HG03060 (cell line): ENCODE data around the gene TTYH2.

Source experiments
- ATAC-seq: cut with Tn5 transposase; IDR thresholded peaks from one replicate; pipeline ENCODE4 v1.9.1; 2021; ENCODE audit warnings: low read depth, moderate number of reproducible peaks; ENCODE audit not compliant: unreplicated experiment

TTYH2 gene

DNA sequence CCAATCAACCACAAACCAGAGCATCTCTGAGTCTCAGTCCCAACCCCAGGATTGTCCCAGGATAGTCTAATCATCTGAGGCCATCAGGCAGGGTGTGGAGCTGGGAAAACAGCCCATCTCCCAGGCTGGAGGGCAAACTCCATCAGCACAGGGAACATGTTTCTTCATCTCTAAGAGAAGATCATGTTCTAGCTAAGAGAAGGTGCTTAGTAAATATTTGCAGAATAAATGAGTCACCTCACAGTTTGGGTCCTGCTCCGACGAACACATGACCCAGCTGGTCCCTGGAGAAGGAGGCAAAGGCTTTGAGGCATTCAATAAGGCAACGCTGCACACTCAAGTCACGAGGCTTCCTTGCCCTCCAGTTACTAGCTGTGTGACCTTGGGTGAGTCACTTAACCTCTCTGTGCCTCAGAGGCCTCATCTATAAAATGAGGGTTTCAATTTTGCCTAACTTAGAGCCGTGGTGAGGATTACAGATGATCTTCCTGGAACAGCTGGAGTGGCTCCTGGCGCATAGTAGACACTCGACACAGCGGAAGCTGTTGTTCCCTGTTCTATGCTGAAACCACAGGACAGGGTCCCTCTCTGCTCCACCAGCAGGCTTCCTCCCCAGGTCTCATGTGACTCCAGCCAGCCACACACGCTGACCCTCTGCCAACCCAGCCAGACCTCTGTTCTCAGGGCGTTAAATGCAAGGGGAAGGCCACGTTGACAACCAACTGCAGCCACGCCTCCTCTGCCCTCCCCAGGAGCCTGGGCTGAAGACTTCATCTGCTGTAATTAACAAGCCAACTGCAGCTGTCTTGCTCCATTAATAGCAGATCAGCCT is 20.2 kb upstream of the TTYH2 start:
- ATAC-seq = no peak

DNA sequence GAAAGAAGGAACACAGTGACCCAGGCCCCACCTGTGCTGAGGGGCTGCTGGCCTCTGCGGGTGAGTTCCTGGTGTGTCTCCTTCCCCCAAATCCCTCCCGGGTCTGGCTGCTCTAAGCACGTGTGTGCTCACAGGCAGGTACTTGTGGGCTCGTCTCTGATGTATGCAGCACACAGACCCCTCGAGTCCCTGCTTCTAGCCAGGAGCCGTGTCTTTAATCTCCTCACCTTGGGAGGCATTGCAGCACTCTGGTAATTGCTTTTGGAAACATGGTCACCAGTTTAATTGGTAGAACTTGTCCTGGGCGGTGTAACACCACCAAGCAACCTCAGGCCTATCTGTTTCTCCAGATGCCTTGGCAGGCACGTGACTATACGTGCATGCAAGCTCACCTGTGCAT is 18.7 kb upstream of the TTYH2 start:
- ATAC-seq = no peak

DNA sequence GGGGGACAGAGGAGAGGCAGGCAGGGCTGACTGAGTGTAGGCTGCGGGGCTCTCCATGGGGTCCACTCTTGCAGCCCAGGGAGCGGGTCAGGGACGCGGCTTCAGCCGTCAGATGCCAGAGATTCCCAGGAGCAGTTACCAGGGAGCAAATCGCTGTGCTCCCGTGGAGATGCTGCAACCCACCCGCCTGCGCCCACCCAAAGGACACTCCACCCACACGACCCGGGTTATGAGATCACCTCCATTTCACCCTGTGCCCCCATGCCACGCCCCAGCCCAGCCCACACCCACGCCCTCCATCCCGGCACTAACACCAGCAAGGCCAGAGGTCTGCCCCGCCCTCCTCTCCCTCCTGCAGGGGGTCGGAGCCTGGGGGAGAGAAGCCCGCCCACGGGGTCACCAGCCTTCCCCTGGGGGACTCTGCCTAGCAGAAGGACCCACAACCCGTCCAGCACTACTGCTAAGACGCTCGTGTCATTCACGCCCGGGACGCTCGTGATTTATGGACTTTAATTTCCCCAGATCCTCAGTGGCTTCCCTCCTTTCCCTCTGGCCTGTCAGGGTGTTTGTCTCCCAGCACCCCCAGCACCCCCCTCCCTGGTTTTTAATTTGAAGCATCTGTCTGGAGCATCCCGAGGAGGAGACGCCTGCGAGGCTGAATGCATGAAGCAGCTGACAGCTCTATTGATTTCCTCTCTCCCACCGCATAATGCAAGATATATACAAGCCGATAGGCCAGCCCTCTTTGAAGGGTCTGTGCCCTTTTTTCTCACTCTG is 16.6 kb upstream of the TTYH2 start:
- ATAC-seq = no peak

DNA sequence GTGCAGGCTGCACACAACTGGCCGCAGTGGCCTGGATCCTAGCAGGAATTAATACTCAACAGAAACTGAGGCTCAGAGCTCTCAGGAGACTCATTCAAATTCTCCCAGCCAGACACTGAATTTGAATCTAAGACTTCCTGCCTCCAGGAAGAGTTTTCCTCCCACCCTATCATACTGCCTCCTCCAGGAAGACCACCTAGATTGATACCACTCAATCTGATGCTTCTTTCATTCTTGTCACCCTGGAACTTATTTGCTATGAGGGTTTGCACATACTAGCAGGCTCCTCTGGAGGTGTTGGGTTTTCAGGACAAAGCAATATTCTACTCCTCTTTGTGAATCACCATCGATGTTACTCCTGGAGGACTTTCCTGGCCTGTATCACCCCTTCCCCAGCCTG is 15.6 kb upstream of the TTYH2 start:
- no peak for ATAC-seq

DNA sequence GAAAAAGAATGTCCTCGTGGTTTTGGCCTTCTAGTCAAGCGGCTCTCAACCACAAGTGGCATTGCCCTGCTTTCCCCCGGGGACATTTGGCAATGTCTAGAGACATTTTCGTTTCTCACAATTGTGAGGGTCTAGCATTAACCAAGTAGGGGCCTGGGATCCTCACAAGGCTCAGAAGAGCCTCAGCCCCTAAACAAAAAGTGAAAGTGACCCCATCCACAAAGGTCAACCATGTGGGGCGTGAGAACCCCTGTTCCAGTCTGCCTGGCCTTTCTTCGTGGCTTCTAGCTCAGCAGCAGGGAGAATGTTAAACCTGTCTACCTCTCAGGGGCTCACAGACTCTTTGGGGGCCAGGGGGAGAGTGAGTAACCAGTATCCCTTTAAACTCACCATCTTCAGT is 14.7 kb upstream of the TTYH2 start:
- no peak for ATAC-seq

DNA sequence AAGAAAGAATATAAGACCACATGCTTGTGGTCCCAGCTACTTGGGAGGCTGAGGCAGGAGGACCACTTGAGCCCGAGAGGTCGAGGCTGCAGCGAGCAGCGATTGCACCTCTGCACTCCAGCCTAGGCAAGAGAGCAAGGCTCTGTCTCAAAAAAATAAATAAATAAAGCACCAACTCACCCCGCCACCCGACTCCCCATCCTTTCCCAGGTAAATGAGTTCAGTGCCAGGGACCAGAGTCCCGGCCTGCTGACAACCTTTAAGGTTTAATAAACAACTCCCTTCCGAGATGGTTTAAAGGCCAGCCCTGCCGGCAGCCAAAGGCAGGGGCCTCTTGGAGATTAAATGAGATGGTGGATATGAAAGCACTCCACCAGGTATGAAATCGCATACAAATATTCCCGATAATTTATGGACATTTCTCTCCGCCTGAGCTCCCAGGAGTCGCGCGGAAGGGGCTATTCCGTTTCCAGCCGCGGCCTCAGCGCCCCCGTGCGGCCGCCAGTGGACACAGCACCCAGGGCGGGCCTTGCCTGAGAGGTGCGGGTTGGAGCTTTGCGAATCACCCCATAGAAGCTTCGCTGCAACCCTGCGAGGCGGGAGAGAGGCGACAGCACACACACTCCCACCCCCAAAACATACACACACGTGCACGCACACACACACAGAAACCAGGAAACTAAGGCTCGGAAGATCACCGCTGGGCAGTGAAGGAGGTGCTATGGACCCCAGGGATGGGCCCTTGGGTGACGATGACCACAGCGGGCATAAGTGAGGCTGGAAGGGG is 13.9 kb upstream of the TTYH2 start:
- ATAC-seq = no peak

DNA sequence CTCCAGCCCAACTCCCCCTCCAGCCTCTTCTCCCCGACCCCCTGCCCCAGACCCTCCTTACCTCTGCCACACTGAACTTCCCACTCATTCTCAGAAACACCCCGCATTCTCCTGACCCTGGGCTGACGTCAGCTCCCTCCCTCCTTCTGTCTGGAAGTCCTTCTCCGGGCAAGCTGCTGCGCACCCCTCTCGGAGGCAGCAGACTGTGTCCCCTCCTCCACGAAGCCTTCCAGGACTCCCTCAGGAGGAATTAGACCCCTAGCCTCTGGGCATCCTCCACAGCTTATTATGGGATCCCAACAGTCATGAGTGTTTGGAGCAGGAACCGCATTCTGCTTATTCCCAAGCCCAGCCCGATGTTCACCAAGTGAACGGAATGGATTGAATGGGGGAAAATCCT is 13.3 kb upstream of the TTYH2 start:
- no peak for ATAC-seq

DNA sequence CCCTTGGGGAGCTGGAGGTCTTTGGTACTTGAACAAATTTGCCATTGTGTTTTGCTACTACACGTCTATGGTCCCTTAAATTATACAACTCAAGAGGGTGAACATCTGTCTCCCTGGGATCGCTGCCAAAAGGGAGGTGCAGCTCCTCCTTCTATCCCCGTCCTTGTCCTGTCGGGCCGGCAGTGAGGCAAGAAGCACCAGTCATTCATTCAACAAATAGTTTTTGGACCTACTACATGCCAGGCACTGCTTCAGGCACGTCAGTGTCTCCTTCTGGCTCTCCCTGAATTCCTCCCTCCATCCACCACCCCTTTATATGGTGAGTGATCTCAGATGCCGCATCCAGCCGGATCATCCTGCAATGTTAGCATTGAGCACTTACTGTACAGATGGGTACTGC is 12.1 kb upstream of the TTYH2 start:
- ATAC-seq = no peak

DNA sequence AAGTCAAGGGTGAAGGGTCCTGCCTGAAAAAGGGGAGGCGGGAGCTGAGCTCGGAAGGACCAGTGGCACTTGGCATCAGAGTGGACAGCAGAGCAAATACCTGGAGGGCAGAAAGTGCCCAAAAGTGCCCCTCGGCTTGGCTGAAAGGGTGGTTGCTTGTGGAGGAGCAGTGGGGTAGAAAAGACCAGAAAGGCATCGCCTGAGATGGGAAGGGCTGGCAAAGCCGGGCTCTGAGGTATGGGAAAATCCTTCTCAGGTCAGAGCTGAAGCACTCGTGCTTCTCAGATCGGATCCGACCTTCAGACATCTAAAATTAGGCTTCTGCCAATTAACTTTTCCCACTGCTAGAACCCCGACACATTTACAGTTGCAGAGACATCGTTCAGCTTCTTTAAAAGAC is 11.4 kb upstream of the TTYH2 start:
- no peak for ATAC-seq

DNA sequence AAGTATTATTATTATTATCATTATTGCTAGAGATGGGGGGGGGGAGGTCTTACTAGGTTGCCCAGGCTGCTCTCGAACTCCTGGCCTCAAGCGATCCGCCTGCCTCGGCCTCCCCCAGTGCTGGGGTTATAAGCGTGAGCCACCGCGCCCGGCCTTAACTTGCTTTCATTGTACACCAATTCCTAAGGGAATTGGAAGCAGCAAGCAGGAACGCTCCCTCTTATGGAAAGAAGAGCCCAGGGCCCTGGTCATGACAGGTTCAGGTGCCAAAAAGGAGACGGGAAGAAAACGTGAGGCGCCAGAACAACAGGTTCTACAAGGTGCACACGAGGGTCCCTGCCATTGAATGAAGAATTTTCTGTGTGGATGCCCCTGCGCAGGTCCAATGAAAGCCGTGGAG is 10.4 kb upstream of the TTYH2 start:
- no peak for ATAC-seq

DNA sequence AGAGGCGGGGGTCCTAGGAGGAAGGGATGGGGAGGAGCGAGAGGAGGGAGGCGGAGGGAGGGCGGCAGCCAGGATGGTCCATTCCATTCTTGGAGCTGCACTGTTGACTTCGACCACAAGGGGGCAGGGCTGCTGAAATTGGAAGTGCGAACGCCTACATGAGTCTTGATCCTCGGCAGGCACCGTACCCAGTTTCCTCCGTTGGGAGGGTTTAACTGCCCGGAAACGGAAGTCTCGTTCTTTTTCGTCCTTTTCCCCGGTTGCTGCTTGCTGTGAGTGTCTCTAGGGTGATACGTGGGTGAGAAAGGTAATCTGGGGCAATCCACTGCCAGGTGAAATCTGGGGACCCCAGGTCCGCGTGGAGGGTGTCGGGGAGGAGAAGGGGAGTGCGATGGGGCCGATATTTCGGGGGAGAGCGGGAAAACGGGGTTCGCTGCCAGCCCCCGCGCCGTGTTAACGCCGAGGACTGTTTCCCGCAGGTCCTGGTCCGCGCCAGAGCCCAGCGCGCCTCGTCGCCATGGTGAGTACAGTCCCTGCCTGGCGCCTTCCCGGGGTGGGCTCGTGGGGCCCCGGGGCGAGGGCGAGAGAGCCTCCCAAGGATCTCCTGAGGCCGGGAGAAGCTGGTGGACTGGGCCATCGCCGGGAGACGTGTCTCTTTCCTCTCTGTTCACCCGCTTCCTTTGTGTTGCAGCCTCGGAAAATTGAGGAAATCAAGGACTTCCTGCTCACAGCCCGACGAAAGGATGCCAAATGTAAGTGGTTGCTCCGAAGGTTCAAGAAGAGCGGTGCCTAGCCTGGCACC is 9.7 kb upstream of the TTYH2 start, which contains the start of gene RPL38:
TSS of gene RPL38 (plus strand) at position 240 of the 802 bp plus-strand sequence. CDS start at position 518, 278 bp downstream.
- ATAC-seq = no peak

DNA sequence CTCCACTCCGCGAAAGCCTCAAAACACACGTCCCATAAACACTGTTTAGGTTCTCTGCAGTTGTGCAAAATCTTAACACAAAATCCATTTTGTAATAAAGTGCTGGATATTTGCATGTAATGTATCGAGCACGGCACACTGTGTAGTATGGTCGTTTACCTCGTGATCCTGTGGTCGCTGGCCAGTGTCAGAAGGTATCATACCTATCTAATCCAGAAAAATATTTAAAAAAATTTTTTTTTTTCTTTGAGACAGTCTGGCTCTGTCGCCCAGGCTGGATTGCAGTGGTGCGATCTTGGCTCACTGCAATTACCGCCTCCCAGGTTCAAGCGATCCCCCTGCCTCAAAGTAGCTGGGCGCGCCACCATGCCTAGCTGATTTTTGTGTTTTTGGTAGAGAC is 8.9 kb upstream of the TTYH2 start:
- no peak for ATAC-seq

DNA sequence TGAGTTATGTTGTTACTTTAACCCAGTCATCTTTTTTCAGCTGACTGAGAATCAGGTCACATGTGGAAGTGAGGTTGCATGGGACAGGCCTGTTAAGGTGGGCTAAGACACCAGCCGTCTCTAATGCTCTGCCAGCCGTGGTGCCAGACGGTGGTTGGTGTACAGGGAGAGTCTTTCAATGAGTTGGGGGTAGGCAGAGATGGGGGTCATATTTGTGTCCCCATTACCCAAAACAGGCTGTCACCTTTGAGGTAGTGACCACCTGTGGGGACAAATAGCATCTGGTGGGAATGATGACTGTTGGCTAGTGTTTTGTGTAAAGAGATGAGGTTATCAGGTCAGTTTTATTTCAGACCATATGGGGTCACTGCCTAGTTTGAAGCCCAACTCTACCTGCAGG is 8.1 kb upstream of the TTYH2 start:
- no peak for ATAC-seq

DNA sequence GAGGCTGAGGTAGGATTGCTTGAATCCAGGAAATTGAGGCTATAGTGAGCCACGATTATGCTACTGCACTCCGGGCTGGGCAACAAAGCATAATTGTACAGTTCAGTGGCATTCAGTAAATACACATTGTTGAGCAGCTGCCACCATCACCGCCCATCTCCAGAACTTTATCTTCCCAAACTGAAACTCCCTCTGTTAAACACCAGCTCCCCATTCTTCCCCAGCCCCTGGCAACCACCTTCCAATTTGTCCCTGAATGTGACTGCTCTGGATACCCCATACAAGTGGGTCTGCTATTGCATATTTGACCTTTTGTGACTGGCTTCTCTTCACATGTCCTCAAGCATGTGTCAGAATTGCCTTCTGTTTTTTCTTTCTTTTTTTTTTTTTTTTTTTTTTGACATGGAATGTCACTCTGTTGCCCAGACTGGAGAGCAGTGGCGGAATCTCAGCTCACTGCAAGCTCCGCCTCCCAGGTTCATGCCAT is 7.0 kb upstream of the TTYH2 start:
- ATAC-seq = no peak

DNA sequence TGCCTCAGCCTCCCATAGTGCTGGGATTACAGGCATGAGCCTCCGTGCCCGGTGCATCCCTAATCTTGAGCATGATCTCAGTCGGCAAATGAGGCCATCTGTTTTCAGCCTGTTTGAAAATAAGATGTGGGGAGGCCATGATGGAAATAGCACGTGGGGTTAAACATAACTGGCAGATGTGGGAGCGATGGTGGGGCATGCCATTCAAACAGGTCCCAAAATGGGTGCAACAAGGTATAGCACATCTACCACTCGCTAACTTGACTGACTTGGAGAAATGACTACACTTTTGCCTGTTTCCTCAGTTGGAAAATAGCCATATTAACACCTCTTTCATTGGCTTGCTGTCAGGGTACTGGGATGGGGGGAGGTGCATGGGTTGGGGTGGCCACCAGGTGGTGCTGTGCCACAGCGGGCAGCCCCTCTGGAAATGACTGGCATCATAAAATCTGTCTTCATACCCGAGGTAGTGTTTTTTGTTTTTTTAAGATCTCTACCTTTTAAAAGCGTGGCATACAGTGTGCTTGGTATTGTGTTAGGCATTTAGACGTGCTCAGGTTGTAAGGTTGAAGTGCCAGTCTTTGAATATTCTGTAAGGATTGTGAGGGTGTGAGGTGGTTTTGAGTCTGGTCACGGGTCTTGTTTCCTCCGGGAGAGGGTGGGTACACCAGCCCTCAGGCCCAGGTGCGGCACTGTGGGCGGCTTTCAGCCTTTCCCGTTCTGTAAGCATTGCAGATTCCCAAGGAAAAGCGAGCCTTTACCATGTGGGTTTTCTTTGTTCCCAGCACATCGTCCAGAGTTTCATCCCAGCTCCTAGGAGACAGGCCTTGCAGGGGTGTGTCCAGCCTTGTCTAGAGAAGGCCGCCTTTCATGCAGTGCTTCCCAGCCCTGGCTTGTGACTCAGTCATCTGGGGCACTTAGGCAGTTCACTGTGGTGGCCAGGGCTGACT is 2.9 kb upstream of the TTYH2 start:
- no peak for ATAC-seq

DNA sequence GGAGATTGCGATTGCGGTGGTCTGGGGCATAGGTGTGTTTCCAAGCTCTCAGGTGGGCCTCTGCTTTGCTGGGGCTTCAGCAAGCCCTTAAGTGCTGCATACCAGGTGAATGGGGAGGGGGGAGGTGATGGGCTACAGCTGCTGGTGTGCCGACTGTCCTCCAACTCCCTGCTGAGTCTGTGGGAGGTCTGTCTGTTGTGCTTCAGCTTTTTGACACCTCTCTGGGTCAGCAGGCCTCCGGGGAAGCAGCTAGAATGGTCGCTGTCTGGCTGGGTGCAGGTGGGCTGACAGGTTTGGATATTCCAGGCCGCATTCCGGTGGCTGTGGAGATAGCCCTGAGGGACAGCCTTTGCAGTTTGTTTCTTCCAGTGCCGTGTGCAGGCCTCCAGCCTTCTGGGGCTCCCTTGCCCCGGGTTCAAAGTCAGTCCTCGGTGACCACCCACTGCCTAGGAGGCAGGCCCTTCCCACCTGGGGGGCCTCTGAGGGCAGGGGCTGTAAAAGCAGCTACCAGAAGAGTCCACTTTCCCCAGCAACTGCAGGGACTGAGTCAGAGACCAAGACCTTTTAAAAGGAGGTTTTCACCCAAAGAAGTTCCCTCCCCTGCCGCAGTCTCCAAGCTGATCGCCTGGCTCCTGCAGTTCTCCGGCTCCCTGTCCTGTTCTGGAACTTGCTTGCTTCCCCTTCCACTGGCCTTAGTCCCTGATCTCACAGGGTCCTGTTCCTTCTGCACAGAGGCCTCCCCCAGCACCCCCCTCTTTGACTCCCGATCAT is 2.0 kb upstream of the TTYH2 start:
- ATAC-seq = no peak

DNA sequence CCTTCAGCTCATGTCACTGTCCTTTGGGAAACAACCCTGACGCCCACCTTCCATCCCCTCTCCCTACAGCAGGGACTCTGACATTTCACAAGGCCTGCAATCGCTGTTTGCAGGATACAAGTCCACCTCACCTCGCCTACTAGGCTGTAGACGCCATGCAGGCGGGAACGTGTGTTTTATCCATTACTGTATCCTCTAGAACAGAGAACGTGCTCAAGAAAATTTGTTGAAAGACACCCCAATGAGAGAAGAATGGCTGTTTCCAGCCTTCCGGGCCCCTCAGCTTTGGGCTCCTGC is 1.5 kb upstream of the TTYH2 start:
- no peak for ATAC-seq

DNA sequence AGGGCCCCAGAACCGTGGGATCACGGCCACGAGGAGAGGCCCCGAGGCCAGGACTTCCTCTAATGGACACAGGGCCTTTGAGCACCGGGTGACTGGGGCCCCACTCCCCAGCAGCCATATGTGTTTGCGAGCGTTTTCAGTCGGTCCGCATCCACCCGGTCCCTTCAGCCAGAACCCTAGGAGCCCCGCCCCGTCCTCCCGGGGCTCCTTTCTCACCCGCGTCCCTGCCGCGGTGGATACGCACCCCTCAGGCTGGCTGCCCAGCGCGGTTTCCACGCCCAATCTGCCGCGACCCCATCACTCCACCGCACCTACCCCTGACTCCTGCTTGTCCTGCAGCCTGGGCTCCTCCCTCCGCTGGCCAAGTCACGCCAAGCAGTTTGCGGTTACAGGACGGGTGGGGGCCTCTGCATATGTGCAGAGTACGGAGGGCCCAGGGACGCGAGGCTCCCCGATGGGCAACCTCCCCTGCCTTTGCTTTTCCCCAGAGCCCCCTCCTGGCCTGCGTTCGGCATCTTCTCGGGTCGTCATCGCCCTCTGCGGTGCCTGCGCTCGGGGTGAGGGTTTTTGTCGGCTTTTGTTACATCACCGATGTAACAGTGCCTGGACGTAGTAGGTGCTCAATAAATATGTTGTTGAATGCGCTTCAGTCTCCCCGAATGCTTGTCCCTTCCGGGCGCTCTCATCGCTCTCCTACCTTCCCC is 1.0 kb upstream of the TTYH2 start:
- no peak for ATAC-seq
